ENCODE data around the gene RGS6.

The RGS6 gene

DNA sequence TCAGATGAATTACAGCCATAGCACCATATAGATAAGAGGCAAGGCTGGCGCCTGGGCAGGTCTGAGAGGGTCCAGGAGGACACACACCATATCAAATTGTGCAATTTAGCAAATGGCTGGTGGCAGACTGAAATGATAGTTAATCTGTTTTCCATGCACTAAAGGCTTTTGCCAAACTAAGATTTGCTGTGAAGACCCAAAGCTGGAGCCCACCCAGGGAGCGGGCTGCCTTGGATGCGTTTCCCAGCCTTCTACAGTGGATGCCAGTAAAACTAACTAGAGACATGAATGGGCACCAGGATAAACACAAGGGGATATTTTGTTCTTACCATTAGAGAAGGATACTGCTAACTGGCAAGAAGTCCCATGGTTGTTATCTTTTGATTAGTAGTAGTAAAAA, 486.6 kb downstream of the RGS6 start:
- DNase-seq = no peak

DNA sequence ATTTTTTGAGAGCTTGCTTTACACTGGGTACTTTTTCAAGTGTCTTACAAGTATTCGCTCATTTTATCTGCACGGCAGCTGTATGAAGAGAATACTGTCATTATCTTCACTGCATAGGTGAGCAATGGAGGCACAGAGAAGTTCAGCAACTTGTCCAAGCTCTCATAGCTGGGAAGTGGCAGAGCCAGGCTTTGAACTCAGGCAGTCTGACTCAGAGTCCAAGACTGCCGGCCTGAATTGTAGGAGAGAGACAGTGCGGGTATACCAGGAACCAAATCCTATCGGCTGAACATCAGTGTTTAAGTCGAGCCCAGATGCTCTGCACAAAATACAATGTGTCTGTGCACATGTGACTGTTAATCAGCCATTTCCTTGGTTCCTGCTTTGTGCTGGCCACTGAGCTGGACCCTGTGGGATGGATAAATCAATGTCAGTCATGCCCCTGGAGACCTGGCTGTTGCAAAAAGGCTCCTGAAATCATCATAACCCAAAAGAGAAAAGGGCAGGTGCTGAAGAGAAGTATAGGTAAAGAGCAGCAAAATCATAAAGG, 487.1 kb downstream of the RGS6 start:
- DNase-seq = no peak

DNA sequence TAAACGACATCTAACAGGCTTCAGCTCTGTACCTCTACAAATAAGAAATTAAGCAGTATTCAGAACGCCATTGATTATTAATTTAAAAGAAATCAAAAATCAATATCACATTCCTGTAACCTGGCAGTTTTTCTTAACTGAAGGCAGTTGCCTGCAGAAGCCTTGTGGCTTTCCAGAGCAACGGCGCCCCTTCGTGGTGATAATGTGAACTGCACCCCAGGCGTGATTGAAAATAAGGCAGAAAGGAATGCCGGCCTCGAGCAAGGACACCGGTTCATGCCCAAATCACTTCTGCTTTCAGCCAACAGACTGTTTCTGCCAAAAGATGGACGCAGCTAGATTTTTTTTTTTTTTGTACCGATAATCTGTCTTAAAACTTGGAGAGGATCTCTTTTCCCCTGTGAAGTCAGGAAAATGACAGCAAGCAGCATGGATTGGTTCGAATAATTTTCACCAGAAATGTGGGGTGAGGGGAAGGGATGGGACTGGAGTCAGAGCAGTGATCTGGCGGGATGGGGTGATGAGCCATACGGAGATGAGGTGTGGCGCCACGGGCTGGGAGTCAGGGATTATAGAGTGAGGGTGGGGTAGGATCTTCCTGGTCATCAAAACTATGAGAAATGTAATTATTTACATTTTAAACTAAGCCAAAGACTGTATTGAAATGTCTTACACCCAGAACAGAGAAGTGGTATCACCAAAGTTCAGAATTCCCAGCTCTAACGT, 488.7 kb downstream of the RGS6 start:
- peak; percentile 85 for DNase-seq

DNA sequence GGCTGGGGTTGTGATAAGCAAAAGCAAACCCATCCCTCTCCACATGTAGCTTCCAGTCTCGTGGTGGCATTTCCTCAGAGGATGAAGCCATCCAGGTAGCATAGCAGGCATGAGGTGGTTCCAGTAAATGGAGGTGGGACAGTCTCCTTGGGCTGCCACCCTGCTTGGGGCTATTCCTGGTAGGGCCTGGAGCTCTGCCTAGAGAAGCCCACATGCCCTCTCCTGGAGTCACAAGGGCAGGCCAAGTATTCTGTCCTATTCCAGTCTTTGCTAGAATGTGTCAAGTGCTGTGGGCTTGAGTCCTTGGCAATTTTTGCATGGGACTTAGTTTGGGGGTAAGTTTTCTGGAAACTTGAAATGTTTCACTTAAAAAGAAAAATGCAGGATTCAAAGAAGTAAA, 491.7 kb downstream of the RGS6 start:
- no peak for DNase-seq

DNA sequence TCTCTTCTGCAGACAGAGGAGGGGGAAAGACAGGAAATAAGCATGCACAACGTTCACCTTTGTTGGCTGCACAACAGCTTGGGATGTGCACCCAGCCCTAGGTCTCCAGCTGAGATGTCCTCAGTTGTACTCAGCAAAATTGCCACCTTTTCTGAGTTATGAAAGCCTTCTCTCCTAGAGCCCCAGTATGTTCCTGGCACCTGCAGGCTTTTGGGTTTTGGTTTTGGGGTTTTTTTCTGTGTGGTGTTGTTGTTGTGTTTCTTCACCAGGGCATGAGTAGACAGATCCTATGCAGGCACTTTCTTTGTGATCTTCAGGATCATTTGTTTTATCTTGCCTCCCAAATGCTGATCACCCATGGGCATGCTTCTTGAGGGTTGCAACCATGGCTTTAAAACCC, 498.2 kb downstream of the RGS6 start:
- no peak for DNase-seq

DNA sequence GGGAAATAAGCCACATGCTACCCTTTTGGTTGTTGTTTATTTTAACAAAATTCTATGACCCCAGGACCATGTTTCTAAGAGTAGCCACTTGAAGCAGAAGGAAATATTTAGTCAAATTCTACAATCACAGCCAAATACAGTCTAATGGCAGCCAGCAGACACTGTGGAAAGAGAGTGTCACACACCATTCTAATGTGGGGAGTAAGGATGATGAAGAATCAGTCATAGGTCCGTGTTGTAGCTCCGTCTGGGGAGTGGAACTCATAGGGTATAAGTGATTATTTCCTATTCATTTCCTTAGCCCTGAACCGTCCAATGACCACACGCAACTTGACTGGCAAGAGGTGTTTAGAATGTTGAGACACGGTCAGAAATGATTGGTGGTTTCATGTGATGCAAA, 500.5 kb downstream of the RGS6 start:
- no peak for DNase-seq

DNA sequence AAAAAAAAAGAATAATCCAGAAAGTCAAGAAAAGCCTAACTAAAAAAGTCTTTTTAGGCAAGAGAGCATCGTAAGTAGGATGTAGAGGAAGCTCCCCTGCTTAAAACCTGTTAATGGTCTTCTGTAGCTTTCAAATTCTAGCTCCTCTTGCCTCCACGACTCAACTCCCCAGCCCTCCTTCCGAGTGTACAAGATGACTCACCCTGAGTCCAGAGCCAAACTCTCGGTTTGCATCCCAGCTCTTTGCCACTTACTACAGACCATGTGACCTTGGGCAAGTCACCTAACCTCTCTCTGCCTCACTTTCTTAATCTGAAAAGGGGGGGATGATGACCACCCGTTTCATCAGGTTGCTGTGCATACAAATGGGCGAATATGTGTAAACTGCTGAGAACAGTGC, 501.3 kb downstream of the RGS6 start:
- no peak for DNase-seq

DNA sequence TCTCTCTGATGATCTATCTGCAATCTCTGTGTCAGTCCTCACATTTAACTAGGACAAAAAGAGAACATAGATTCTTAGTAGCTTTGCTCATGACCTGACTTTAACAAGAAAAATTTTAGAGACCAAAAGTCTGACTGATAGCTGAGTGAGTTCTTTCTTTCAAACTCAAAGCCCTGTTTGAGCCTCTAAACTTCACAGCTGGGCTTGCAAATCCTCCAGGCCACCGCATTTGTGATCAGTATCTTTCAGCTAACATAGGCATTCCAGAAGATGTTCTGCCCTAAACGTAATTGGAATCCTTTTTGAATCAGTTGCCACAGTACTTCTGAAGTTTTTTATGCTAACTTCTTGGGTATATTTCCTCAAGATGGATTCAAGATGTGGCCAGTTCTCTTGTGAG, 502.6 kb downstream of the RGS6 start:
- DNase-seq = no peak

DNA sequence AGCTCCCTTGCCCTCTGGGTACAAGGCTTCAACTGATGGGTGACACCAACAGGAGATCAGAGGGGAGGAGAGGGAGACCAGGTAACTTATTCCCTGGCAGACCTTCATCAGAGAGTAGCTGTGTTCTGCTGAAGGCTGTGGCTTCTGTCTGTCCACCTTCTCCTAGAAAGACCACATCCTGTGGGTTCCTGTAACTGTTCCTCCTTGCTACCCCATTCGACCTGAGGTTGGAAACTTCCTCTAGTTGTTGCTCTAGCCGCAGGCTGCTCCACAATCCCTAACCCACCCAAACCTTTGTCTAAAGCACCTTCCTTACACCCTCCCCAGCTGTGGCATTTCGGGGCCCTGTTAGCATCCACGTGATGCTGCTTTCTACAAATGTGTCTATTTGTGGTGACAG, 507.5 kb downstream of the RGS6 start:
- DNase-seq = no peak

DNA sequence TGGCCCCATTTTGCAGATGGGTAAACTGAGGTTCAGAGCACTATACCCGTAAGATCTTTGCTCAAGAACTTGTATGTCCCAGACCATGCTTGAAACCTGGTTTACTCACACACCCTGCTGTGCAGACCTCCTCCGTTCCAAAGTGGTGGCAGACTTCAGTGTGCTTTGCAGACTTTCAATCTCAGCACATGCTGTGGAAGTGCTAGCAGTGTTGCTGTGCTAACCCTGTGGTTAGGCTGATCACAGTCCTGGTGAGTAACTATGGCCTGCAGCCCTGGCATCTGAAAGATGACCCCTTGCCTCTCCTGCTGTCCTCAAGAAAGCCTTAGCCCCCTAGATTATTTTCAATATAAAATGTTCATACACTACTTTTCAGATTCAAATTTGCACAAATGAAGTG, 511.0 kb downstream of the RGS6 start:
- no peak for DNase-seq

DNA sequence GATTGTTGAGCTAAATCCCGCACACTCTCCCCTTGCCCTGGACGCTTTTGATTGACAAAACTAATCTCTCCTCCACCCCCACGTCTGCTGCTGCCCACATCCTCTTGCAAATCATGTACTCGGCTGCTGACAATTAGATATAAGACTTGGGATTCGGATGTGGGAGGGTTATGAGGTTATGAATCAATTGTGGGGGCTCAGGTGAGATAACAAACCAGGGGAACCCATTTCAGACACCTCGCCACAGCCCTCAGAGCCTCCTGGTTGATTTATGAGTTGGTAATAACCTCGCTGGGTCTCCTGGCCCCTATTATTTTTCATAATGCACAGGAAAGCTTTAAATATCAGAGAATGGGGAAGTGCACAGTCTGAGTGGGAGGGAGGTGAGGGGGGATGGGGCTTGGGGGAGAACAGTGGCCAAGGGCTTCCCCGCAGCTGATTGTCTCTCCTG, 511.8 kb downstream of the RGS6 start:
- no peak for DNase-seq

DNA sequence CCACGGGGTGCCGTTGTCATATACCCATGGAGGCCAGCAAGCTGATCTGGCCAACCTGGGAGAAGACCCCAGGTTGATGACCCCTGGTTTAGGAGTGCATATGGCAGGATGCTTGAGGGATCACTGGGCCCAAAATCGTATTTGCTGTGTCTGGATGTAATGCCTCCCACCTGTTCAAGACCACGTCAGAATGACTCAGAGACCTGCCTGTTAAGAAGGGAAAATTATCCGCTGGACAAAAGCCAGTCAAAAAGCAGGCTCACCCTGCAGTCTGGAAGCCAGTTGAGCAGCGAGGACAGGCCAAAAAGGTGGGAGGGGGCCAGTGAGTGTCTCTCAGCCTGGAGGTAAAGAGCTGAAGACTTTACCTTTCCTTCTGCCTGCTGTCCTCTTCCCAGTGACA, 512.5 kb downstream of the RGS6 start:
- no peak for DNase-seq

DNA sequence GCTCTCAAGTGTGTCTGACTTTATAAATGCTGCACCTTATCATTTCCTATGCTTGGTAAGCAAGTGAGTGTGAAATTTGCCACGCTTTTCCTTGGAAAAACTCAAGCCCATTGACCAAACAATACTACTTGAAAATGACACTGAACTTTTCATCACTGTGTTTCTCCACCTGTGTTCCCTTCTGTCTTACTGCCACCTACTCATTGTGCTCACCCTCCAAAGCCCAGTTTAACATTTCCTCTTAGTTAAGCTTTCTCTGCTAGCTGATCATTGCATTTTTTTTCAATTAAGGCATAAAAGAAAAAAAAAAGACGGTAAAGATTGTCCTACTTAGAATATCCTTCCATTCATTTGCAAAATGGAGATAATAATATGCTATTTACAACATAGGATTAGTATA, 516.0 kb downstream of the RGS6 start:
- no peak for DNase-seq

DNA sequence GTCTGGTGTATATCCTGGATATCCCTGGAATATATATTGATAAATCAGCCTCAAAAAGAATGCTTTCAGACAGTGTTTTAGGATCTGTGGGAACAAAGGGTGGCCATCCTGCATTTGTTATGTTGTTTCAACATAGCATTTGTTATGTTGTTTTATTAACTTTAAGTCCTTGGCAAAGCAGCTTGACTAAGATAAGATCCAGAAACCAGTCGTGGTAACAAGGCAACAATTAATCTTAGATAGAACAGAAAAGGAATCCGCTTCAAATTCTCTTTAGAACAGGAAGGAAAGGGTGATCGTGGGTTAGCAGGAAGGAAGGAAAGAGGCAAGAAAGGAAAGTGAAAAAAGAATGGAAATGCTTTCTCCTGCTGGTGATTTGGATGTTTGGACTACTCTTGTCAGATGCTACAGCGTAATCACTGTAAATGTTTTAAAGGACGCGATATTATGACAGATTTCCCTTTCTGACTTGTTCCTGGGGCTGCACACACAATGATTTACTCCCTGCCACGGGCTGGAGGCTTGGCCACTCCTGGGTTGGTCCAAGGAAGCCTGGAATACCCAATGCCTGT, 518.3 kb downstream of the RGS6 start:
- DNase-seq = no peak

DNA sequence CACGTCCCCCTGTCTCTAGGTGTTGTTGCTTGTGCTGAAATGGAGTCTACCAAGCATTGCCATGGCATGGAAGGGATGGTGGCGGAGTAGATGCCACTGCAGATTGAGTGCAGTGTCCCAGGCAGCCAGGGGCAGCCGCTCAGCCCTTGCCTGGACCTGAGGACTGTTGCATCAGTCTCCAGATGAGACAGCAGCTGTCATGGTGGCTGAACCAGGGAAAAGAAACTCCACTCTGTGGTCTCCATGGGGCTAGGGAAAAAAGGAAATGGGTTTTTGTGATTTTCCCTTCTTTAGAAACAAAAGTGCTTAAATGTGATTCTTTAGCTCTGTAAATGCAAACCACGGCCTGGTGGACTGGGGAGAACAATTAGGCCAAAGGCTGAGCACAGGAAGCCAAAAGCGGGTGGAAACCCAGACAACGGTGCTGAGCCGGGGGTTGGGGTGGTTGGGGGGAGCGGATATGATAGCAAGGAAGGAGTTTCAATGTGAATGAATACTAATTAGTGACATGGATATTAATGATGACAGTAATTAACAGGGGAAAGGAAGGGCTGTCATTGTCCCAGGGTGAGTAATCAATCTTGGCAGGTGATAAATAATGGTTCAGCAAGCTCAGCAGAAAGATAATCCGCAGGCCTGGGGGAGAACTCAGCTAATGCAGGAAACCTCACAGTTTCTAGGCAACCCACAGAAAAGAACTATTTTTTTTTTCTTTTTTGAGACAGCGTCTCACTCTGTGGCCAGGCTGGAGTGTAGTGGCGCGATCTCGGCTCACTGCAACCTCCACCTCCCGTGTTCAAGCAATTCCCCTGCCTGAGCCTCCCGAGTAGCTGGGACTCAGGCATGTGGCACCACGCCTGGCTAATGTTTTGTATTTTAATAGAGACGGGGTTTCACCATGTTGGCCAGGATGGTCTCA, 519.1 kb downstream of the RGS6 start:
- peak; percentile 62 for DNase-seq

DNA sequence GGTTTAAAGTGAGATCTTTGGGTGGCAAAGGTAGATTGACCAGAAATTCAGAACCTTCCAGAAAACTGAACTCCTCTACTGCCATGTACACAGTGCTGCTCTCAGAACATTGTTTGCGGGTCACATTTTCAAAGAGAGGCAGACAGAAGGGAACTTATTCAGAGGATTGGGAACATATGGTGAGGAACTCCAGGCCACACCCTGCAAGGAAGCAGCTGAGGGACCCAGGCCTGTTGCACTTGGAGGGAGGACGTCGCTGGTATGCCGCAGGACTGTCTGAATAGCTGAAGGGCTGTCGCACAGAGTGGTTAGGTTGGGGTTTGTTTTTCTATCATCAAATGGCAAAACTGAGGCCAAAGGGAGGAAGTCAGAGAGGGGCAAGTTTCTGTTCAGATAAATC, 520.5 kb downstream of the RGS6 start:
- no peak for DNase-seq

DNA sequence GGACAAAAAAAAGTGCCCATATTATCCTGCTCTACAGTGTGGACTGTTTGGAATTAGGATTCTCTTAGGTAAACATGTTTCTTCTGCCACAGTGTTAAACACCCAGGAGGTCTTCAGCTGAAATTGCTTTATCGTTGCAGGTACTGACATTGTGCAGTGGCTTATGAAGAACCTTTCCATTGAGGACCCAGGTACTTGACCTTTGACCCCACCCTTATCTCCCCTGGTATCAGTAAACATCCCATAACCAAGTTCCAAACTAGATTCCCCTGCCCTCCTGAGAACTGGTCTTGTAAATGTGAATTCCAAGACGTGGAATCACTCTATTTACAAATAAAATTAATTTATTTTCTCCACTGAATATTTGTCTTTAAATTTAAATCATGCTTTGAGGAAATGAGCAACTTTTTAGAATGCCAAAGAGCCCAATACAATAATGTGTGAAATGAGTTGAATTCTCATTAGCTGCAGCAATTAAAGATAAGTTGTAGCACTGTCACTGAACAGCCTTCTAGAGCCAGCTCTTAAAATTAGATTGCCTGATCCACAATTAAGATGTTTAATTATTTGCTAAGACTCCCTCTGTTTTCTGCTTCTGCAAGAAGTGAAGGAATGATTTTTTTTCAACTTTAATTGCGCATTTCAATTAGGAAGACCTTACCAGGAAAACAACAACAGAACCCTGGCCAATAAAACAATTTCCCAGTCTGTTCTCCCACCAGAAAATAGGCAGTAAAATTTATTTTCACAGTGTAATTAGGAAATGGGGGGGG, 522.3 kb downstream of the RGS6 start:
- no peak for DNase-seq

DNA sequence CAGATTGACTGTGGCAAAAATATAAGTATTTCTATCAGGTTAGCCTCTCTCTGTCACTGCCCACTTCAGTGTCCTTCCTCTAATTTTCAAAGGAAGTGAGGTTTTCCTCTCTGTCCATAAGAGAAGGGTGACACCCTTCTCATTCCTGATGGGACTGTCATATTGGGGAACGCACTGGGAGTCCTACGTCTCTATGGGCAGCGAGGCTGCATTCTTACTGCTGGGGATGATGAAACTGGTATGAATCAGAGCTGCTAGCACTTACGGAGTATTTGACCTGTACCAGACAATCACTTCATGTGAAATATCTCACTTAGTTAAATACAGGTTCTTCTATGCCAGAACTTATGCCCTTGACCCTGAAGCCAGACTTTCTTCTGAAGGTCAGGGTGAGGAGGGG, 525.4 kb downstream of the RGS6 start:
- DNase-seq = no peak

DNA sequence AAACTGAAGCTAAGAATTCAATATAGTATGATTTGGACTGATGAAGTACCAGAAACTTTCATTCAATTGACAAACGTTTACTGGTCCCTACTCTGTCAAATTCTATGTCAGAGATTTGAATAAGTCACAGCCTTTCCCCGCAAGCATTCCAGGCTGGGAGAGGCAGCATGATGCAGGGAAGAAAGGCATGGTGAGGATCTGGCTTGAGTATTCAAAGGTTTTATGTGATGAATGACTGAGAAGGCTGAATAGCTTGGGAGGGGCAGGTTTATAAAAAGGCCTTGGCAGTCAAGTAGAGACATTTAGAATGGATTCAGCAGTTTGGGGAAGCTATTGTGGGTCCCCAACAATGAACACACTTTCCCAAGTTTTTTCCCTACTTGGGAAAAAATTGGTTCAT, 529.8 kb downstream of the RGS6 start:
- DNase-seq = no peak

DNA sequence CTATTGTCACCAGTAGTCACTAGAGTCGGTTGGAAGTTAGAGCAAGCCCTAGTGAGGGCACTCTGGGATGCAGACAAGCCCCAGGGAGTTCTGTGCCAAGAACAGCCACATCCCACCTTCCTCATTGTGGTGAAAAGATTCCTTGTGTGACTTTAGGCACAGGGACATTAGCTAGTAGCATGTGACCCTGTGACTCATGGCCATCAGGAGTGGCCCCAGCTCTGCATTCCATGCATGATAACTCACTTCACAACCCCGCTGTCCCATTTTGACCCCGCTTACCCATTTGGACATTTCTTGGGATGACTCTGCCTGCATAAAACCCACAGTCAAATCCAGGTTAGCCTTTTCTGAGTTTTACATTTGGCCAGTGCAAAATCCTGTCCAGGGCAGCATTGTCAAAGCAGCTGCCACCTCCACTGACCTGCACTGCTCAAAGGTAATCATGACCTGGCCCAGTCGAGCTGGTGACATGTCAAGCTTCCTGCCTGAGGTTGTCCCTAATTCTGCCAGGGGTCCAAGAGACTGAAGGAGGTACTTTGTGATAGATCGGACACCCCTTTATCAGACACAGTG, 531.1 kb downstream of the RGS6 start:
- no peak for DNase-seq

DNA sequence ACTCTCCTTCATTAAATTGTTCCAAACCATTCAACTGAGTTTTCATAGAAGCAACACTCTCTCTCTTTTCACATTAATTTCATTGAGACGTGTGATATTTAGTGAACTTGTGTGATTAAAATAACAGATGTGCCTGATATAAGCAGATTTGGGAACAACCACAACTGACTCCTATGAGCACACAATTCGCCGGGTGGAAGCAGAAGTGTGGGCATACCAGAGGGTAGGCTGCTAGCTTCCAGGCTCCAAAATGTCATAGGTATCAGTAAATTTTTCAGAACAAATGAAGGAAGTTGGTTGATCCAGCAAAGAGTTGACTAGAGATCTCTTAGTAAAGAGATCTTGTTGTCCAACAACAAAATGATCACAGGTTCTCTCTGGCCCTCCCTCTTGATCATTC, 532.0 kb downstream of the RGS6 start:
- DNase-seq = no peak

DNA sequence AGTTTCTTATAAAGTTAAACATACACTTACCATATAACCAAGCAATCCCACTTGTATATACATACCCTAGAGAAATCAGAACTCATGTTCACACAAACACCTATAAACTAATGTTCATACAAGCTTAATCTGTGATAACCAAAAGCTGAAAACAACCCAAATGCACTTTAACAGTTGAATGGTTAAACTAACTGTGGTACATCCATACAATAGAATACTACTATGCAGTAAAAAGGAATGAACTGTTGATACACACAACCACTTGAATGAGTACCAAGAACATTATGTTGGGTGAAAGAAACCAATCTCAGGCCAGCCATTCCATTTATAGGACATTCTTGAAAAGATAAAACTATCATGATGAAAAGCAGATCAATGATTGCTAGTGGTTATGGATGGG, 534.1 kb downstream of the RGS6 start:
- DNase-seq = no peak

DNA sequence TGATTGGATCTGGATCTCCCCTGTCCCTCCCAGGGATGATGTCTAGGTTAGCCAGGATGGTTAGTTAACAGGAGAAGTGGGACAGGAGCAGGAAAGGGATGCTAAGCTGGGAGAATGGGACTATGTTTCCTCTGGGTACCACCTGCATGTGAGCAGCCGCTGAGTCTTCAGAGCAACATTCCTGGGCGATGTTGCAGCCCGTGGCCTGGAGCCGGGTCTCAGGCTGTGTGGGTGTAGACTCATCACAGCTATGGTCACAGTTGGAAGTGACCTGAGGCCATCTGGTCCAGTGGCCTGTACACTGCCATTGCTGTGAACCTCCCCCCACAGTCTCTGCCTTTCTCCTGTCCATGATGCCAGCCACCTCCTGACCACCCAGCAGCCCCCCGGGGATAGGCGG, 539.1 kb downstream of the RGS6 start:
- no peak for DNase-seq
